Activated T-cell treated with anti-CD3 and anti-CD28 coated beads for 48 hours (primary cell): ENCODE data around the gene TFB1M.

Experiments
- DNase-seq: peaks from one replicate; pipeline ENCODE4 v3.0.0-alpha.2; 2020; ENCODE audit warnings: low read depth

The TFB1M gene

GRCh38 chr6:155263373-155264063 is 50.8 kb downstream of the TFB1M start, which contains the start of gene CLDN20:
Gene CLDN20 (plus strand): TSS chr6:155264013. CDS start chr6:155275720, 11,707 bp downstream.
- no peak for DNase-seq

GRCh38 chr6:155262655-155263054 is 51.6 kb downstream of the TFB1M start:
- DNase-seq = no peak

DNA sequence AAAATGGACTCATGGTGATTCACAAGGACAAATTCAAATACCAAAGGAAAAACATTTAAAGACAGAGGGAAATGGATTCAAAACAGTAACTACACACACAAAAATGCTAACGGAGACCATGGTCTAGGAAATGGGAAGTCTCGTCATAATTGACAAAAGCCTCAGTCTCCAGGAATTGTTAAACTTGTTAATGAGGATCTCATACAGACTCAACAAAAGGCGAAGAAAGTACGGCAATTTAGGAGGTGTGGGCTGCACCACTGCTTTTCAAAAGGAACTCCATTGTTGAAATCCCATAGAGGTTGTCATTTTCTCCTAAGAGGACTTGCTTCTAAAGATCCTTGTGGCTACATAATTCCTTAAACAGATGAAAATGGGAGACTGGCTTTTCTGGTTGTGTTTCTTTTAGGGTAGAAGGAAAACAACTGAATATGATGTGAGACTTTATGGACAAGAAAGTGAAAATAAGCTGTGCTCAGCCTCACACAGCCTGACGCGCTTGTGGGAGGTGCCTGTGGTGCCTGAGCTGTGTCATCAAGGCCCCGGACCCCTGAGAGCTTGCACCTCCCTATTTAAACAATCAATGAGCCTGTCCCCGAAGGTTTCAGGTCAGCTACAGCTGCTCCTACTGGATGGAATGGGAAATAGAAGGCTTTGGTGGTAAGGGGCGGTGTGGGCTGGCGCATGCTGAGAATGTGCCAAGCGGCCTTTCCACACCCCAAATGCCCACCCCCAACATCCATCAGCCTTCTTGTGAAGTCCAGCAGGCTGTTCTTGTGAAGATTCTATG is 53.0 kb downstream of the TFB1M start:
- DNase-seq = no peak

GRCh38 chr6:155260686-155261085 is 53.6 kb downstream of the TFB1M start:
- DNase-seq = no peak

DNA sequence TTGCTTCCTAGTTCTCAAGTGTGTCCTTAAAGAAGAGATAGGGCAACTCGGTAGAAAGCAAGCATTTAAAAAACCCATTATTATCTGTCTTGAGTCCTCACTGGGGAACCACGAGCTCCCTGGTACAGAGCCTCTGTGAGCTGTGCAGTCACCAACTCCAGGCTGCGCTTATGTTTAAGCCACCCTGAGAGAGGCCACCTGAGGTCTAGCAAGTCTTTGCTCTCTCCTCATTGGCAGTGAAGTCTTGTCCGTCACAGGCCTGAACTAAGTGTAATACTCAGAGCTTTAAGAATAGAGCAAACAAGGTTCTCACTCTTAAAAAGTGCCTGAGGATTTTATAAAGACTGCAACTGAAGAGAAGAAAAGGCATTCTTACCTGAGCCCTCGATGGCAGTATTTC is 54.4 kb downstream of the TFB1M start:
- DNase-seq = no peak

- no peak for DNase-seq
Observed at GRCh38 chr6:155259204-155259603, 55.1 kb downstream of the TFB1M start.

- DNase-seq = no peak
Observed at GRCh38 chr6:155257796-155258195, 56.5 kb downstream of the TFB1M start.

GRCh38 chr6:155256122-155256795 is 58.0 kb downstream of the TFB1M start:
- DNase-seq = no peak

GRCh38 chr6:155254139-155254538 is 60.1 kb downstream of the TFB1M start:
- DNase-seq = no peak

DNA sequence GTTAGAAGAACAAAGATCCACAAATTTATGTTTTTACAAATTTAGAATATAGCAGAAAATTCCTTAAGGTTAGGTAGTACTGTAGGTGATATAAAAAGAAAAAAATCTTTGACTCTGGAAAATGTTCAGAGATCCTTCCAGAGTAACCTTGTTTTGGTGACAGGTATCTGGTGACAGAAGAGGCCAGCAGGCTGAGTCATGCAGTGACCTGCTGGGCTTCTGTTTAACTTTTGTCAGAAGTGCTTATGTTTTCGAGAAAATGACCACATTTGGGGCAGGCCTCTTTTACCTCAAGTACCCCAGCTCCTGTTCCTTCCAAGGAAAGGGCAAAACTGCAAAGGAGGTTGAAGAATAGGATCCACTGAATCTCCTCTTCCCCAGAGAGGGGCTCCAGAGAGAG is 60.9 kb downstream of the TFB1M start:
- no peak for DNase-seq

- DNase-seq = no peak
Observed at GRCh38 chr6:155252581-155252980, 61.7 kb downstream of the TFB1M start.

DNA sequence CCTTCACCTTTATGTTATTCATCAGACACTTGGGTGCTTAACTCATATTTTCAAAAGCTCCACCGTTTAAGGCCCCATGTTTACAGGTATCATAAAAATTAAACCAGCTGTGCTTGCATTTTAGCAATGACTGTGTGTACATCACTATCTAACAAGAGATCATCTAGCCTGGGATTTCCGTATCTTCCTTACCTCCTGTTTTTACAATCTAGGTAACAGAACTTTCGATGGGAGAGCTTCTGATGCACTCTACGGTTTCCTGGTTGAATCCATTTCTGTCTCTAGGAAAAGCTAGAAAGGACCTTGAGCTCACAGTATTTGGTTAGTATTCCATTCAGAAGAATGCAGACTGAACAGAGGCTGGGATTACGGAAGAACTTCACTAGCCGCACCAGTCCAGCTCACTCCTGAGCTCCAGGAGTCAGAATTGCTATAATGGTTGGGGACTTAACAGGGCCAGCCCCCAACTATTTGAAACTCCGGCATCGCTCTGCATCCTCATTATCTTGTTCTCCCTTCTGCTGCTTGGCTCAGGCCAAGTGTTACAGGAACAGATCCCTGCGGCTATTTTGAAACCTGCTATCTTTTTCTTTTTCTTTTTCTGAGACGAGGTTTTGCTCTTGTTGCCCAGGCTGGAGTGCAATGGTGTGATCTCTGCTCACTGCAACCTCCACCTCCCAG is 63.4 kb downstream of the TFB1M start:
- no peak for DNase-seq

DNA sequence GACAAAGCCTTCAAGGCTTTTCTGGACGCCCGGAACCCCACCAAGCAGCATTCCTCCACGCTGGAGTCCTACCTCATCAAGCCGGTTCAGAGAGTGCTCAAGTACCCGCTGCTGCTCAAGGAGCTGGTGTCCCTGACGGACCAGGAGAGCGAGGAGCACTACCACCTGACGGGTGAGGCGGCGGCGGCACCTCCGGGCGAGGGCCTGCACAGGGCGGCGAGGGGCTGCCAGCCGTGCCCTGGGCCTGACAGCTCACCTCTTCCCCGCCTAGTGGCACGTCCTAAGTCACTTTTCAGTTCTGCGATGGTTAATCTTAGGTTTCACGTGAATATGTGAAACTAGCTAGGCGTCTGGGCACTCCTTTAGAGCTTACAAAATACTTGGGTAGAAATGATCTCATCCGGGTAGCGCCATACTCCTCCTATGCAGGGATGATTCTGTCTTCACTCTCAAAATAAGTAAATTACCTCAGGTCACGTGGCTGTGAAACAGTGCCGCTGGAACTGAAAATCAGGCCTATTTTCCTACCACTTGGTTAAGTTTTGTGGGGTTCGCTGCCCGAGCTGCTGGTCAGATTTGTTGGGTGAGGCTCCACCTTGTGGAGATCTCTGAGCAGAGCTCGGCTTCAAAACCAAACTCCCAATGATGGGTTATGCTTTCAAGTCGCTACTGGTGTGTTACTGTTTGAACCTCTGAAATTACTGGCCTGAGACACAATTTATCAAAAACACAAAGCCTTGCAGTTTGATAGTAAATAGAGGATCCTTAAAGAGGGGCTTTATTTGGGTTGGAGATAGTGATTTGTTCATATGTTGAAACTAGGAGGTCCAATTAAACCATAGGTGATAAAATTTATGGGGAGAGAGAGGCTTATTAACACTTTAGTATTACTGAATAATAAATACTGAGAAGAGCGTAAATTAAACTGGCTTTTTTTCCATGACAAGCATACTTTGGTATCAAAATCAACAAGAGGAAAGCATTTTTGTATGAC is 66.0 kb downstream of the TFB1M start:
- no peak for DNase-seq

DNA sequence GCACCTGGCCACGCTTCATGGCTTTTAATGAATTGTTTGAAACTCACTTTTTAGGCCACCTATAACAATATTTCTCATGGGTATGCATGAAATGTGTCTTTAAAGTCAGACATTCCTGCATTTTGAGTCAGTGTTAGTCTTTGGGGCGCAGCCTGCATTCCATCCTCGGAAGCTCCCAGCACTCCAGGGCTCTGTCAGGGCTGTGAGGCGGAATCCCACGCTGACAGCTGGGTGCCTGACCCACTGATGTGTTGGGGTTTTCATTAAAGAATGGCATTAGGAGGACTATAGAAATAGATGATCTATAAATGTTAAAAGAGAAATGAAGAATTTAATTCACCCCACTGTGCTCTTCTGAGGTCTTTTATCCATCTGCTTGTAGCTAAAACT is 66.7 kb downstream of the TFB1M start:
- DNase-seq = no peak

DNA sequence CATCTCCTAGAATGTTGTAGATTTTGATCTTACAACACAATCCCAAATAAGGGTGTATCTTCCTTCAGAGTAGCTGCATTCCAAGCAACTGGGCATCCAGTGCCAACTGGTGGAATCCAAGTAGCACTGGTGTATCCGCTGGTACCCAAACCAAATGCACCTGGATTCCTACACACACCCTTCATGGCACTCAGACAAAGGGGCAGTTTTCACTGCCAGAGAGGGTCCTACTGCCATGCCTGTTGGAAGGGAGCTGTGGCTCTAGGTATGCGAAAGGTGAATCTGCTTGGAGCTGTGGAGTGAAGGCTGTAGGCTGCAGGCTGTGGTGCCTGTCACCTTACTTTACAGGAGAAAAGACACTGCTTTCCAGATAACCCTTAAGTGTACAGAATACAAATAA is 67.5 kb downstream of the TFB1M start:
- no peak for DNase-seq

- no peak for DNase-seq
Observed at GRCh38 chr6:155245831-155246230, 68.5 kb downstream of the TFB1M start.

DNA sequence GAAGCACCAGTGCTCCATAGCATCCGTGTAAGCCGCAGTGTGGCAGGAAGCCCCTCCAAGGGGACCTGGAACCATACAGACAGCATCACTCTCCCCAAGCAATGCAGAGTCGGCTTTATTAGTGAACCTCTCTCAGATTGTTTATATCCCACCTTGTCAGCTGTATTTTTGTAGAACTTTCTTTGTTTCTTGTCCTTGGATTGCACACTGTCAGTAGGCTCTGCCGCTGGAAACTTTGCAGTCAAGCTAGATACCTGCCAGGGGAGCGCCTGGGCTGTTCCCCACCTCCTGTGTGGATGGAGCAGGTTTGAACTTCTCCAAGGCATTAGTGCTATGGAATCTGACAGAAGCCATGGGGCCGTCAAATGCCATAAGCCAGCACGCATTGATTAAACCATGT is 69.1 kb downstream of the TFB1M start:
- DNase-seq = no peak

DNA sequence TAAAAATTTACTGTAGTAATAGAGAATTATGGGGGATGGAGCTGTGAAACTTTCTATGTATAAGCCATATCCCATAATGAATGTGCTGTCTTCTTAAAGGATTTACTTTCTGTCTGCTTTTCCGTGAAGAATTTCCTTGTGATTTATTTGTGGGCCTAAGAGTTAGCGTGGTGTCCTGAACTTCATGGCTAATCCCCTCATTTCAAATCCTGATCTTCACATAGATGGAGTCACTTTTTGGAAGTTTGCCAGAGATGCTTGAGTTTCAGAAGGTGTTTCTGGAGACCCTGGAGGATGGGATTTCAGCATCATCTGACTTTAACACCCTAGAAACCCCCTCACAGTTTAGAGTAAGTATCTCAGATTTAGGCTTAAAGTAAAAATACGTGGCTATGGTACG is 69.8 kb downstream of the TFB1M start:
- no peak for DNase-seq

GRCh38 chr6:155241966-155242365 is 72.3 kb downstream of the TFB1M start:
- no peak for DNase-seq

- DNase-seq = no peak
Observed at GRCh38 chr6:155240905-155241600, 73.2 kb downstream of the TFB1M start.

GRCh38 chr6:155237613-155238012 is 76.7 kb downstream of the TFB1M start:
- DNase-seq = no peak
